HG02973 (cell line): ENCODE results near the gene MYO3B.
A peak's percentile ranks its signal among the peaks of the same experiment; 100 is the strongest.
"Not testable (repeated sequence)": the region's sequence is repeated elsewhere in the genome, so short reads cannot be mapped to it uniquely, and the experiment has no call there.

Experiments
- ATAC-seq: cut with Tn5 transposase; IDR thresholded peaks from one replicate; pipeline ENCODE4 v1.9.1; 2021; ENCODE audit warnings: moderate library complexity; ENCODE audit not compliant: unreplicated experiment

MYO3B gene

DNA sequence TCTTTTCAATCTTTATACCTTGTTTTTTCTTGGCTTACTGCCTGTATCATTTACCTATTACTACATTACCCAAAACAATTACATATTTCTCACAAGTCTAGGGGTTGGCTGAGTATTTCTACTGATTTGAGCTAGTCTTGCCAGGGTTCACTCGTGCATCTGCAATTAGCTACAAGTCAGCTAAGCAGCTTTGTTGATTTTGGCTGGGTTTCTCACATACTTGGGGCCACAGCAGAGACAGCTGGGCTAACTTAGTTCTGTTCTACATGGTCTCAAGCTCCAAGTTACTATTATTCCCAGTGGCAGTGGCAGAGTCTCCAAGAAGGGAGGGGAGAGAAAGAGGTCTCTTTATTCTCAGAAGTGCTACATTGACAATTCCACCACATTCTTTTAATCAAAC lies 482.5 kb downstream of the MYO3B start:
- no peak for ATAC-seq

DNA sequence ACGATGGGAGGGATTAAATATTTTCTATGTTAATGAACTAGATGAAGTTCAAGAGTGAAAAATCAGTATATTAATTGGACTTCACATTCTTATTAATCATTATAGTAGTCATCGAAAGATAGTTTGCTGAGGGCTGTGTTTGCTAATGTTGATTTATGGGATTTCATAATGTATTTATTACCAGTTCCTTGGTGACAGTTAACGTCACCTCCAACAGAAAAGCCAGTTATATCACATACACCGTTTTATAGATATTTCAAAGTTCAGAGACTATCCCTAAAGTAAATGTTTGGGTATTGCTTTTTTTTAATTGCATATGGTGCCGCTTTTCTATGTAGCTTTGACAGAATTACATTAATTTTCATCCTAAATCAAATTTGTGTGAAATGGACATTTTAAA lies 487.8 kb downstream of the MYO3B start:
- ATAC-seq: no peak

DNA sequence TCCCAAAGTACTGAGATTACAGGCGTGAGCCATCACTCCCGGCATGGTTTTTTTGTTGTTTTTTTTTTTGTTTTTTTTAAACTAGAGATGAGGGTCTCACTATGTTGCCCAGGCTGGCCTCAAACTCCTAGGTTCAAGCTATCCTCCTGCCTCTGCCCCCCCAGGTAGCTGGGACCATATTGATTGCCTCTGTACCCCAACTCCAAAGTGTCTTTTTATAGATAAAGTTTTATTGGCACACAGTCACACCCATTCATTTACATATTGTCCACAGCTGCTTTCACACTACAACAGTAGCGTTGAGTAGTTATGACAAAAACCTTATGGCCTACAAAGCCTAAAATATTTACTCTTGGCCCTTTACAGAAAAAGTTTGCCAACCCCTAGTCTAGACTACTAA lies 492.0 kb downstream of the MYO3B start:
- no peak for ATAC-seq

DNA sequence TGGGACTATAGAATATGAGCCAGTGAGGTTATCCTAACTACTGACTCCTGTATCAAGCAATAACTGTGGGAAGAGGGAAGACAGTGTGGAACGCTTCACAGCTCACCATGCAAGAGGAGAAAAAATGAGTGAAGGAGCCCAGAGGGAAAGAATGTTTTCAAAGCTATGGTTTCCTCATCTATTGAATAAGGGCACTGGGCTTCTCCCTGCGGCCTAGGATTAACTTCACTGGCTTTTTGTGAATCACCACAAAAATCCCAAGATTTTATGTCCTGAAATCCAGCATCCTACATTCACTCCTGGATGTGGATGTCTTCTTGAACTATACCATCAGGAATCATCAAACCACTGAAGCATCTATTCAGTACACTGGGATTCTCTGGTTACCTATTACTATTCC lies 492.7 kb downstream of the MYO3B start:
- ATAC-seq: no peak

DNA sequence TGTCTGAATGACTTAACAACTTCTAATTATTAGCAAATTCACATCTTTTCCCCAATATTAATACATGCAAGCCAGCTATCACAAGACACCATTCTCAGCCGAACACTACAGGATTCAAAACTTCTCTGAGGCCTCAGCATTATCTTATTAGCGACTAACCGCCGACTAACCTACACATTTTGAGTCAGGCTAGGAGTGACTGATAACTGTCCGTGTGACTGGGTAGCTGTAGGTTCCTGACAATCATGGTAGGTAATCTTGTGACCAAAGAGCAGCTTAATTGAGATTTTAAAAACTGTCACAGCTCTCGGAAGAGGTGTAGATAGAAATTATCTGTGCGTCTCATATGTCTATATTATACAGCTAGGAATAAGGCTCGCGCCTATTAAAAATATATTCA lies 493.1 kb downstream of the MYO3B start:
- no peak for ATAC-seq

DNA sequence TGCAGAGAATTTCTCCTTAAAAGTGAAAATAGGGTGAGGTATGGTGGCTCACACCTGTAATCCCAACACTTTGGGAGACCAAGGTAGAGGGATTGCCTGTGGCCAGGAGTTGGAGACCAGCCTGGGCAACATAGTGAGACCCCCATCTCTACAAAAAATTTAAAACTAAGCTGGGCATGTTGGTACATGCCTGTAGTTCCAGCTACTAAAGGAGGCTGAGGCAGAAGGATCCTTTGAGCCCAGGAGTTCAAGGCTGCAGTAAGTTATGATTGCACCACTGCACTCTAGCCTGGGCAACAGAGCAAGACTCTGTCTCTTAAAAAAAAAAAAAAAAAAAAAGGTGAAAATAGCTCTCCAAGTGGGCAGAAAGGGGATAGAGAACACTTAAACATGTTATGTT lies 496.3 kb downstream of the MYO3B start:
- not testable (repeated sequence) for ATAC-seq

DNA sequence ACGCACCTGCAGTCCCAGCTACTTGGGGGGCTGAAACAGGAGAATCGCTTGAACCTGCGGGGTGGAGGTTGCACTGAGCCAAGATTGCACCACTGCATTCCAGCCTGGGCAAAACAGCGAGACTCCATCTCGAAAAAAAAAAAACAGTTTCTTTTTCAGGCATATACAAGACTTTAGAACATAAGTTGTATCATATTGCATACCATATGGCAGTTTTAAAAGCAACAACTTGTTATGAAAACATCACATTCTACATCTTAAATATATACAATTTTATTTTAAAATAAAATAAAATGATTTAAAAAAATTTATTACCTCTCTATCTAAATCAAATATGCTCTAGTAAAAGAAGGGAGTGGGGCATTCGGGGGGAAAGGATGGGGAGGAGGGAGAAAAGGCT lies 497.8 kb downstream of the MYO3B start:
- no peak for ATAC-seq

DNA sequence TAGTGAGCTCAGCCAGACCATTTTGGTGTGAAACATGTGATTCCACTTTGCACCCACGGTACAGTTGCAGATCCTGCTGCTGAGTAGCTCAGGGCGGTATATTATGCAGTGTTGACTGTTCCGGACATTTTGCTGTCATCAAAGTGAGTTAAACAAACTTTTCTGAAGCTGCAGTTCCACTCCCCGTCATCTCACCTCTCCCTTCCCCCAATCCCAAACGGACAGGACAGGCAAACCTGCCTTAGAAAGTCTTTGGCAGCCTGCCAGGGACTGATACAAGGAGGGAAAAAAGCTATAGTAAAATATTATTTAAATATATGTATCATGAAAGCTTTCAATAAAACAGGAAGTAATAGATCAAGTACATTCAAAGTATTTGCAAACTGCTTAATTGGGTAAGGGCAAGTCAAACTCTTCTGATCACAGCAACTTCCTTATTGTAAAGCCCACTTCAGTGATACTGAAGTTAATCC lies 501.7 kb downstream of the MYO3B start:
- ATAC-seq: no peak

DNA sequence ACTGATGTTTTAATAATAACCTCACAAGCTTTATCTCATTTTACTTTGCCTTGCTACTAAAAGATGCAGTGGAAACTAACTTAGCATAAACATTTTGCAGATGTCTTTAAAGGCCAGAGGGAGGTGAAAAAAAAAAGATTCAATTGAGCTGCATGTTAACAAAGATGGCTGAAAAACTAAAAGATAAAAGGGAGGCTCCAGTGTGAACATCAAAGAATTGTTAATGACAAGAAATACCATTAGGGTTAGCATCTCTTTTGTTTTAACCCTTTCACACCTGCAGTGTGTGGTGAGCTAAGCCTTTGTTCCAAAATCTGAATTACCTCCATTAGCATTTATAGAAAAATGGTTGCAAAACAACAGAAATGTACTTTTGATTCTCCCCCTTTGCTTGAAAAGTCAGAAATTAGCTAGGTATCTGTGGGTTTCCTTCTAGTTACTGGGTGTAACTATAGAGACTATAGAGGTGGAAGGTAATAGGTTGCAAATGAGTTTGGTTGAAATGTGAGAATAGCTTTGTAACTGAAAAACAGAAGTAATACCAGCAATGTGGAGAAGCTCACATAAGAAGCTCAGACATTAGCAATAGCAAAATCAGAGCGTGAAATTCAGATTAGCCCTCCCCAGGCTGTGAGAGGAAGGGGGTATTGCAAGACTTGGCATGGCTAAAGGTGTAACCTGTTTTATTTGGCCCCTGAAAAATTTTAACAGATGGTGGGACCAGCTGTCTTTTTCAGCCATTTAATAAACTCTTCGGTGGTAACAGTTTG lies 502.4 kb downstream of the MYO3B start:
- ATAC-seq: peak; percentile 96

DNA sequence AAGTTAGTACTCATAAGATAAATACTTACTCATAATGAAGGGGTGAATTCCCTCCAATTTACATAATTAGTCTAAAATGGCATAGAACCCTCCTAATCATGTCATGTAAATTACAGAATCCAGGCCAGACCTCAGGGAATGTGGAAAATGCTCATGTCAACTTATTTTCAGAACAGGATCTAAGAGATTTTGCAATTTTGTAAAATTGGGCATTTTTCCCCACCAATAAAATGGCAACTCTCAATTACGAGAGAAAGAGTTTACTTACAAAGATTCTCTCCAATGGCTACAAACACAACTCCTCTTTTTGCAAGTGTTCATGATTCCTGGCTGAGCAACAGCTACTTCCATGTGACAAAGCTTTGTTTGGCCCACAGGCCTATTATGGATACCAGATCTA lies 503.4 kb downstream of the MYO3B start:
- no peak for ATAC-seq

DNA sequence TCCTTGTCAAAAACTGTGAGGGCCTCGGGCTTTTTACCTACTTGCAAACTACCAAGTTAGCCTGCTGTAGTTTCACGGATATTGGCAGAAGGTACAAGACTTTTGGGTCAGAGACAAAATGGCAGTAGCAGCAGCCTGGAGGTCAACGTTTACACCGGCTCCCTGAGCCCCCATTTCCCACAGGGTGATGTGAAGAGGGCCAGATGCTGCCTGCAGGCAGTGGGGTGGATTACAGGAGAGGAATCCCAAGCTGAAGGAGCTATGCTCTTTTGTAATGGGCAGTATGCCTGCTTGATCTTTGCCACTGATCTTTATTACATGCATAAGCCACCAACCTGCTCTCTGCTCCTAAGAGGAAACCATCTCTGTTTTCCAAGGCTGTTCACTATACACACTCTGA lies 507.6 kb downstream of the MYO3B start:
- ATAC-seq: no peak

DNA sequence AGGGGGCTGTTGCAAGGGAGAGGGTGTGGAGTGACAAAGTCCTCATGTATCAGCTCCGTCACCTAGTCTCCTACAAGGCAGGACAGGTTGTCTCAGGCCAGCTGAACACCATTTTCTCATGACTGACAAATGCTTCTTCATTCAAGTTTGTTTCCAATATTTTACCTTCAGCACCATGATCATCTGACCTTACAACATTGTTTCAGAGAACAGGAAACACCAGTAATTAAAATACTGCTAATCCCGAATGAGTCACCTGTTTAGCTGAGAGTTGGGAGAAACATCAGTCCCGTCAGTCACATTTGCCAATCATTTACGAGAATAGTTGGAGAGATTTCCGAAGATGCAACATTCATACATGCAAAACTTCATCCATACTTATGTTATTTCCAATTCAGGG lies 511.5 kb downstream of the MYO3B start:
- ATAC-seq: no peak

DNA sequence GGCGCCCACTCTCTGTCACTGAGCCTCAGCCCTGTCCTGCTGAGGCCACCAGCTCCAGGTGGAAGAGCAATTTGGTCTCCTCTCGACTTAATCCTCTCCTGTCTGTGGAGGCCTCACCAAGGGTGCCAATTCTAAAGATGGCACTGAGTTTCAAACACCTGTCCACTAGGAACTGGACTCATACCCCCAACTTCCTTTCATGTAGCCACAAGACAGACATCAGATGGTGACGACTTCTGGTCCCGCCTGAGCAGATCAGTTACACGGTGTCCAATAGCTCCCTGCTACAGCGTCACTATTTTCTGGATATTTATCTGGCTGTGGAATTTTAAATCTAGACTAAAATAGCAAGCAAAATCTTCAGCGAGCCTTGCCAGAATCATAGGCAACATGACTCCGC lies 512.7 kb downstream of the MYO3B start:
- ATAC-seq: no peak

DNA sequence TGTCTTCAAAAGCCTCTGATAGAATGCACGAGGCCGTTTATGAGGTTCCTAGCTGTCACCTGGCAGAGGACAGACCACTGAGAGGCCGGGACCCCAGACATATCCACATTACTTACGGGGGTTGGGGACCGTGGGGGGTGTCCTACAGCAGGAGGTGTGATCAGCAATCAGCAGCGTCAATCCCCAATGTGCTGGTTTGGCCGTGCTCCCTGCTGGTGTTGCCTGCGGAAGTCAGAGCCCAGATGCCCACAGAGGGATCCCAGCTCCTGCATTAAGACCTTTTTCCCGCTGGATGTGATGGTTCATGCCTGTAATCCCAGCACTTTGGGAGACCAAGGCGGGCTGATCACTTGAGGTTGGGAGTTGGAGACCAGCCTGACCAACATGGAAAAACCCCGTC lies 516.4 kb downstream of the MYO3B start:
- ATAC-seq: no peak

DNA sequence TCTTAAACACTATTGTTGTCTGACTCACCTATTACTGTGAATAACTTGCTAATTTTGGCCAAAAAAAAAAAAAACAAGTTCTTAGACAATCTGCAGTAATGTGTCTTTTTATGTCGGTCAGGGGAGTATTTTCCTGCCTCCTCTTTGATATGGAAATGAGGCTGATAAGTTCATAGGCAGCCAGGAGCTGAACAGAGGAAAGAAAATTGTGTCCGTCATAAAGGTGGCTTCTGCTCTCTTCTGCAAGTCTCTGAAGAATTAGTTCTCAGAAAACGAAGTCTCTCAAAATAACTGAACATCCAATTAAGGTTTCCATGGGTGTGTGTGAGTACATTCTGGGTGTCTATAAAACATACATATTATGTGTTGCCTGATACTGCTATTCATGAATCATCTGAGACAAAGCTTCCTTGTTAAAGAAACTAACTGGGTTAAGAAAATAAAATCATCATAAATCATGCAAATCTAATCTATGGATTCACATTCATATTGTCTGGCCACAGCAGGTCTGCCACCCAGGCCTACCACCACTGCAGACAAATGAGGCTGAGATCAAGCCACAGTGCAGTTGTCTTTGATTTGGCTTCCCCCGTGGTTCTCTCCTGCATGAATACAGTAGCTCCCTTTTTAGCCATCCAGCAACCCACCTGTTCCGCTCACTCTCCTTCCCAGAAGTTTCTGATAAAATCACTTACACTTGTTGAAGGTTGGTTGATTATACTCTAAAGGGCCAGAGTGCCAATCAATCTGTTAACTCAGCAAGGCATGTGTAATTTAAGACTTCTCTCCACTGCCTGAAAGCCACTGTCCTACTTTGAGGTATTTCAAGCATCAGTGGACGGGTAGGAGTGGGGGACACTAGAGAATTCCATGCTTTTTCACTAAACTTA lies 517.8 kb downstream of the MYO3B start:
- no peak for ATAC-seq

DNA sequence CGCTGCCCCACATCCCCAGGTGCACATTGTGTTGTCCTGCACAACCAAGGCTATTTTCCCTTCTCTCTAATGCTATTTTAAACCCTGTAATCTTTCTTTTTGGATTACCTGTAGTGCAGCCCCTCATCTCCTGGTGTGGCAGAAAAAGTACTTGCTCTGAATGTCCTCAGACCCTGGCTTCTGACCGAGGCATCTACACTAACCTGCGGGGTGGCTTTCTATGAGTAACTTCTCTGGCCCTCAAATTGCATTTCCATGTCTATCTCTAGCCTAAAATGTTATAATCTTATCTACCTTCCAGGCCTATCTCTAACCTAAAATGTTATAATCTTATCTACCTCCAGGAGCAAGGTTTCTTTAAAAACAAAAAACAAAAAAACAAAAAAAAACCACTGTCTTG lies 519.0 kb downstream of the MYO3B start:
- ATAC-seq: no peak

DNA sequence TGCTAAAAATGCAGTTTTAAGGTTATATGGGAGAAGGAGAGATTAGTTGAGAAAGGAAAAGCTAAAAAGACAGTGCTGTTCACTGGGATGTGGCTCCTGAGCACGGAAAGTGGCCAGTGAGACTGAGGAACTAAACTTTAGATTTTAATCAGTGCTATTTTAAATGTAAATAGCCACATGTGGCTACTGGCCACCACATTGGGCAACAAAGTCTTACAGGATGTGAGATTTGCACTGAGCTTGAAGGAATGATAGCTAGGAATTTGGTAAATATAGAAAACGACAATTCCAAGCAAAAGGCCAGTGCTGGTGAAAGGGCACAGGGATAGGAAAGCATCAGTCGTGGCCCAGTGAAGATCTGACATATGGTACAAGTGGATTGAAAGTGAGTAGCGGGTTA lies 523.1 kb downstream of the MYO3B start:
- no peak for ATAC-seq

DNA sequence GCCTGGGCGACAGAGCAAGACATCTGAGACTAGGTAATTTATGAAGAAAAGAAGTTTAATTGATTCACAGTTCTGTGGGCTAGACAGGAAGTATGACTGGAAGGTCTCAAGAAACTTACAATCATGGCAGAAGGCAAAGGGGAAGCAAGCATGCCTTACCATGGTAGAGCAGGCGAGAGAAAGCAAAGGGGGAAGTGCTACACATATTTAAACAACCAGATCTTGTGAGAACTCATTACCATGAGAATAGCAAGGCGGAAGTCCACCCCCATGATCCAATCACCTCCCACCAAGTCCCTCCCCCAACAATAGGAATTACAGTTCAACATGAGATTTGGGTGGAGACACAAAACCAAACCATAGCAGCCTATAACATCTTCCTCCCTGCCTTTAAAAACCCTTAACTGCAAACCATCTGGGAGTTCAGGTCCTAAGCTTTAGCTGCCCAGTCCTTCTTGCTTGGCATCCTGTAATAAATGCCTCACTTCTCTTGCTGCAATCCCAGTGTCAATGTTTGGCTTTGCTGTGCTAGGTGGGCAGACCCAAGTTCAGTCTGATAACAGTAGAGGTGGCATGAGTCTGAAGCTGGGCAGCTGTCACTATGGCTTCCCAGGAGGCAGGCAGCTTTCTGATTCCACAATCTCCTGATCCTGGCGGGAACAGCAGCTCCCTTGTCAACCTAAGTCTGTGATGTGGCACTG lies 526.0 kb downstream of the MYO3B start:
- no peak for ATAC-seq
